Inflammatory macrophage treated with lipopolysaccharide for 4 hours (primary cell): ENCODE measurements around the gene SATL1.
A peak's percentile ranks its signal among the peaks of the same experiment; 100 is the strongest.
"Not testable (repeated sequence)": the region's sequence is repeated elsewhere in the genome, so short reads cannot be mapped to it uniquely, and the experiment has no call there.

ENCODE experiments used
- DNase-seq: peaks from one replicate; pipeline ENCODE4 v3.0.0-alpha.2; 2020

SATL1 gene

GRCh38 chrX:85243761-85244449 is at the start of gene SATL1, which contains the start of gene ZNF711:
Gene SATL1 (minus strand): TSS chrX:85243779. CDS start chrX:85108968, 134,811 bp downstream.
Gene ZNF711 (plus strand): TSS chrX:85243991. CDS start chrX:85247573, 3,582 bp downstream.
- DNase-seq: peak; percentile 4

- no peak for DNase-seq
These were observed 45.6 kb upstream of the SATL1 start for GRCh38 chrX:85288992-85289723.

GRCh38 chrX:85285286-85285685 is 41.7 kb upstream of the SATL1 start:
- not testable (repeated sequence) for DNase-seq

GRCh38 chrX:85244450-85245211 is 1.1 kb upstream of the SATL1 start:
- peak; percentile 18 for DNase-seq

- no peak for DNase-seq
These were observed 424 bp downstream of the SATL1 start for GRCh38 chrX:85243155-85243554.

GRCh38 chrX:85223359-85223758 is 20.2 kb downstream of the SATL1 start:
- no peak for DNase-seq

- DNase-seq: no peak
These were observed 22.2 kb downstream of the SATL1 start for GRCh38 chrX:85221361-85221760.

- no peak for DNase-seq
These were observed 27.6 kb downstream of the SATL1 start for GRCh38 chrX:85215946-85216345.

- no peak for DNase-seq
These were observed 29.6 kb downstream of the SATL1 start for GRCh38 chrX:85213792-85214530.

- no peak for DNase-seq
These were observed 40.1 kb downstream of the SATL1 start for GRCh38 chrX:85203461-85203970.

- no peak for DNase-seq
These were observed 47.3 kb downstream of the SATL1 start for GRCh38 chrX:85196319-85196718.

GRCh38 chrX:85159644-85160043 is 83.9 kb downstream of the SATL1 start:
- DNase-seq: no peak

GRCh38 chrX:85140964-85141363 is 102.6 kb downstream of the SATL1 start:
- DNase-seq: no peak

- DNase-seq: no peak
These were observed 104.2 kb downstream of the SATL1 start for GRCh38 chrX:85139422-85139821.

- DNase-seq: no peak
These were observed 107.2 kb downstream of the SATL1 start for GRCh38 chrX:85136409-85136808.

GRCh38 chrX:85115252-85115651 is 128.3 kb downstream of the SATL1 start:
- no peak for DNase-seq

GRCh38 chrX:85114776-85115175 is 128.8 kb downstream of the SATL1 start:
- DNase-seq: no peak

GRCh38 chrX:85114171-85114570 is 129.4 kb downstream of the SATL1 start:
- no peak for DNase-seq

- DNase-seq: no peak
These were observed 129.8 kb downstream of the SATL1 start for GRCh38 chrX:85113746-85114145.

- DNase-seq: no peak
These were observed 131.3 kb downstream of the SATL1 start for GRCh38 chrX:85112293-85112692.

GRCh38 chrX:85111347-85111746 is 132.2 kb downstream of the SATL1 start:
- peak; percentile 0 for DNase-seq

GRCh38 chrX:85109235-85109634 is 134.3 kb downstream of the SATL1 start:
- DNase-seq: peak; percentile 0

- no peak for DNase-seq
These were observed 135.4 kb downstream of the SATL1 start for GRCh38 chrX:85108165-85108564.
